ENCODE measurements around the gene GPER1. TPM values are rescaled to one million over a fixed set of nuclear protein-coding genes. Genes with fewer than 3 reads are reported as not detected.

GPER1 gene
- polyA plus RNA-seq, 1 donor, result 5.5 TPM

DNA sequence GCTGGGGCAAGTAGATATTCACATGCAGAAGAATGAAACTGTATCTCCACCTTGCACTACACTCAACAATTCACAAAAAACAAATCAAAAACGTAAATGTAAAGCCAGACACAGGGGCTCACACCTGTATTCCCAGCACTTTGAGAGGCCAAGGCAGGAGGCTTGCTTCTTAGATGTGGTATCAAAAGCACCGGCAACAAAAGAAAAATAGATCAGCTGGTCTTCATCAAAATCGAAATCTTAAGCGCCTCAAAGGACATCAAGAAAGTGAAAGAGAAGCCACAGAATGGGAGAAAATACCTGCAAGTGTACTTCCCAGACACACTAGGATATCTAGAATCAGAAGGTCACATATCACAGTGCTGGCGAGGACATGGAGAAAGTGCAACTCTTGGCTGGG lies 31.3 kb downstream of the GPER1 start:
- no peak for DNase-seq

DNA sequence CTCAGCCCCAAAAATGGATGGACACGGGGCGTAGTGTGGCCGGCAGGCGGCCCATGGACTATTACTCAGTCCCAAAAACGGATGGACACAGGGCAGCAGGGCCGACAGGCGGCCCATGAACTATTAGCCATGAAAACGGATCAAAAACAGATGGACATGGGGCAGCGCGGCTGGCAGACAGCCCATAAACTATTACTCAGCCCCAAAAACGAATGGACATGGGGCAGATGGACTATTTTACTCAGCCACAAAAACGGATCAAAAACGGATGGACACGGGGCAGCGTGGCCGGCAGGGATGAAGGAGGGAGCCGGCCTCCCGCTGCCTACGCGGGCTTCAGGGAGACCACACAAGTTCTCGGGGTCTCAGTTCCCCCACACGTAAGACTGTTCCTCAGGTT lies 32.9 kb downstream of the GPER1 start:
- no peak for DNase-seq

DNA sequence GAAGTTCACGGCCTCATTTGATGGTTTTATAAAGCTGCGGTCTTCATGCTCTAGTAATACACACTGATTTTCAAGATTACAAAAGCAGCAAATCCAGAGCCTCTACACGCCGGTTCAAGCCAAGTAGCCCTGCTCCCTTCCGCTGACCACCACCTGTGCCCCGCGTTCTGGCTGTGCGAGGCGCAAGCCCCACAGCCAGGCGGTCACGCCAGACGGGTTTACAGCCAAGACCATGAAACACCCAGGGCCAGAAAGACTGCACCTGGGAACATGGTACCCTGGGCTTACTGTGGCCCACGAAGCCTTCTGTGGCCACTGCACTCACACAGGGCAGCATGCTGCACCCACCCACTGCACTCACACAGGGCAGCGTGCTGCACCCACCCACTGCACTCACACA lies 33.6 kb downstream of the GPER1 start:
- no peak for DNase-seq

DNA sequence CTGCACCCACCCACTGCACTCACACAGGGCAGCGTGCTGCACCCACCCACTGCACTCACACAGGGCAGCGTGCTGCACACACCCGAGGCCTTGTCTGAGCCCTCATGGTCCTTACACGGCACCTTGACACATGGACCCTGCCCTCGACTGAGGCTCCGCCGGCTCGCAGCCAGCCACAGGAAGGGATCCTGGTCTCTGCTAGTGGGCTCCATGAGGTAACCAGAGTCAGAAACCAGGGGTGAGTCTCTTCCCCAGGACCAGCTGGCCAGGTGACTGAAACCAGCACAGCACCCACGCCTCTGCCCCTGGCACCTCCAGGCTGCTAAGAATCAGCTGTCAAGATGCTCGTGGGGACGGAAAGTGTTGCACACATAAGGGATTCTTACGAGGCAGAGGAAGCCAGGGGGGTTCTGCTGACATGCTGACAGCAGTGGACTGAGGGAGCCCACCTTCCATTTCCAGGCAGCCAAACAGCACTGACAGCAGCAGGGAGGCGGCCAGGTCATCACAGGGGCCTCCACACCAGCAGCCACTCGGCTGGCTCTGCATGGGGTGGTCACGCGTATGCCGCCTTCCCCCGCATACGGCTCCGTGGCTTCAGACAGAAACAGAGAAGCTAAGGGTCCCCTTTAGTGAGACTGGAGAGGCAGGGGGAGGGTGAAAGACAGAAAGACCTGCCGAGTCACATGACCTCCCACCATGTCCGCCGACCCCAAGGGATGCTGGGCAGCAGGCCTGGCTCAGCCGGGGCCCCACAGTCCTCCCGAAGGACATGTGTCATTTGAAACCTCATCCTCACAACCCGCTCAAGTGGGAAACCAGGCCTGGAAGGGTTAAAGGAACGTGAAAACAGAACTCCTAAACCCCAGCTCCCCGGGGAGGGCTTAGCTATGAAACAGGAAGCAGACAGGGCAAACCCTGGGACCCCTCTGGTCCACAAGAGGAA lies 34.2 kb downstream of the GPER1 start:
- DNase-seq, result no peak

DNA sequence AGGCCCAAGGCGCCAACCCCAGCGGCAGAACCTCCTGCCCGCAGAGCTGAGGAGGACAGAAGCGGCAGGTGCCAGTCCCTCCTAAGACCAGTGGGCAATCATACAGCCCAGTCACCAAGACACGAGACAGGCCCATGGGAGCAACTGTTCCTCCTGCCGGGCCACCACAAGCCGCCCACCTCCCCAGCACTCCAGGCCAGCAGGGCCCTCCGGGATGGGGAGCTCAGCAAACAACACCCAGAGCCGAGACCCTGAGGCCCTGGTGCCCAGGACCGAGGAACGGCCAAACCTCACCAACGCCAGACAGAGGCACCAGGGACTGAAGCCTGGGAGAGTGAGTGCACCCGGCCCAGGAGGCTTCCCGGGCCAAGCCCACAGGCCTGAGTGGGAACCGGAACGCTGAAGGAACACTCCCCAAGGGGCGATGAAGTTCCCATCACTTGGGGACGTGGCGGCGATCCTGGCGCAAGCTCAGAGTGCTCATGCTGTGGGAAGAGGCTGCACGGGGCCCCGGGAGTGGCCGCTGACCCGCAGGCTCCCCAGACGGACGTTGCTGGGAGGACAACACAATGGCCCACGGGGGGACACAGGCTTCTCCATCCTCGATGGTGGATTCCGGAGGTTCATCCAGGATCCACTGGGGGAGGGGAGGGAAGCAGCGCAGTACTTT lies 35.1 kb downstream of the GPER1 start:
- no peak for DNase-seq

DNA sequence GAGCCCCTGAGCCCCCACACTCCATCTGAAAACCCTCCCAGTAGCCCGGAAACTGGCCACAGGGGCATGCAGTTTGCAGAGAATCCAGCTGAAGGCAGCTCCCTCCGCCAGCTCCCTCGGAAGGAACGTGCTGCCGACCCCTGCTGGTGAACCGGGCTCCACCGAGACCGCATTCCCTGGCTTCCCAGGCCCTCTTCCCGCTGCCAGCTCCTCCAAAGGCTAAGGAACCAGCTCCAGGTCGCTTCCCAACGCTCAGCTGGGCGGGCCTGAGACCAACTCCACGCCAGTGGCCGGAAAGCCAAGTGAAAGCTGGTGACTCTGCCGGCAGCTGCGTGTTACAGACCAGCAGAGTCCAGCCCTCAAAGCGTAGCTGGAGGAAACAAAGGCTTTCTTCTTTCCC lies 35.8 kb downstream of the GPER1 start:
- DNase-seq, result peak; percentile 65

DNA sequence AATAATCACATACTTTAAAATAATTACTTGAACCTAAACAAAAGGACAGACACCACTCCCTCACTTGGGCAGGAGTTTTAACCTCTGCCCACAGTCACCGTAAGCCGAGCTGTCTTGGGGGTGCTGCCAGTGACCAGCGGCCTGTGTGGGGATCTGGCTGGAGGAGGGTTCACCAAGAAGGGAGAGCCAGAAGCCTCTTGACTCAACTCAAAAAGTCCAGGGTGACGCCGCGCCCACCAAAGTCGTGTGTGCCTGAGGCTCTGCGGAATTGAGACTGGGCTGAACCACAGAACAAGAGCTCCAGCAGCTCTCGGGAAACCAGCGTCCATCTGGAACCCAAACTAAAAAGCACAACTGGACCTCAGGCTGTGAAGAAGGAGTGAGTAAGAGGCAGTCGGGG lies 36.3 kb downstream of the GPER1 start:
- DNase-seq, result no peak

DNA sequence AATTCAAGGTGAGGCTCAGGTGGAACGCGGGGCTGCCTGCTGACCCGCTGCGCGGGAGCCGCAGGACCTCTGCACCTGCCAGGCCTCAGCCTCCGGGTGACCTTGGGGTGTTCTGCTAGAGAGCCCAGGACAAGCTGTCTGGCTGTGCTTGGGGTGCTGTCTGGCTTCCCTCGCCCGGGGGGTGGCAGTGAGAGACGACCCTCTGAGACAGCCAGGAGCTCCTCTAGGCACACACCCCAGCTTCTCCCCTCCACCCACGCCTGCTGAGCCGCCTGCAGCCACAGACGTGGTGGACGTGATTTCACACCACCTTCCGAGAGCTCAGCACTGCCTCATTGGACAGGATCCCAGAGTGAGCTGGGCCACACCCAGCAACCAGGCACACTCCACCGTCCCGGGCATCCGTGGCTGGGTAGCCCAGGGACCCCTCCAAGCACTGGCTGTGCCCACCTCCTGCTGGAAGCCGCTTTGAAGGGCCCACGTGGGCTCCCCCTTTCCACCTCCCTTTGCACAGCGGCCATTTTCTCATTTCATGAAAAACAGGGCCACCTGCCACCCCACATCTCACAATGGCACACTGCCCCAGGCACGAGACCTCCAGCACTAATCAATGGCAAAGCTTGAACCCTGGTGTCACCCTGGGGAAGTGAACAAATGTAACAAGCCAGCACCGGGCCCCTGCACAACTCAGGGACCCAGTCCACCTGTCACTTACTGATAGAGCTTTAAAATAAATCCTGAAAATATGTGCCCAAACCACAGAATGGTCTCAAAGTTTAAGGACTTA lies 37.1 kb downstream of the GPER1 start:
- DNase-seq, result no peak

DNA sequence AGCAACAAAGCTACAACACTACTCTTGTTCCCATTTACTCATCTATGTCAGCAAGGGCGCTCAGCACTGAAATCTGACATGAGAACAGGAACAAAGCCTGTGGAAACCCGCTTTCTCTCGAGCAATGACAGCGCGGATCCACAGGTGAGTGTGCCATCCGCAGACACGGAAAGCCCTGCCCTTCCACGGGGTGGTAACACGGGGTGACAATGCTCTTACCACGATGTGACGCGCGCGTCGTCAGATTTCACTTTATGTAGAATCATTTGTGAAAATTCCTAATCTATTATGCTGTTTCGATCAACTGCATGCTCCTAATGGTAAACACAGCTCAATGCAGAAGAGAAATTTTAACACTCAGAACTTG lies 37.7 kb downstream of the GPER1 start:
- no peak for DNase-seq

DNA sequence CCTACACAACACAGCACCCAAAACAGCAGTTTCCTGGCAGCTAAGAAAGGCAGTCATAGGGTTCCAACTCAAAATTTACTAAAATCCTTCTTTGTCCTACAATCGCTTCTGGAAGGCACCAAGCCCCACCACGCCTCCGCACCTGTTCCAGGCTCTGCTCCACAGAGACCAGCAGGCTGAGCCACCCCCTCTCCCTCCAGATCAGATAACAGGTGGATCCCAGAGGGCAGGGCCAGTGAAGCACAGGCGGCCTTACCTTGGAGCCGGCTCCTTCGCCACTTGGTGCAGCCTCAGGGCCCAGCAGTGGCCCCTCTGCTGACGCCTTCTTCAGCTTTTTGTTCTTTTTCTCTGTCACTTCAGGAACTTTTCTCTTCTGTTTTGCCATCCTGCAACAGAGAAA lies 39.1 kb downstream of the GPER1 start:
- DNase-seq, result no peak

DNA sequence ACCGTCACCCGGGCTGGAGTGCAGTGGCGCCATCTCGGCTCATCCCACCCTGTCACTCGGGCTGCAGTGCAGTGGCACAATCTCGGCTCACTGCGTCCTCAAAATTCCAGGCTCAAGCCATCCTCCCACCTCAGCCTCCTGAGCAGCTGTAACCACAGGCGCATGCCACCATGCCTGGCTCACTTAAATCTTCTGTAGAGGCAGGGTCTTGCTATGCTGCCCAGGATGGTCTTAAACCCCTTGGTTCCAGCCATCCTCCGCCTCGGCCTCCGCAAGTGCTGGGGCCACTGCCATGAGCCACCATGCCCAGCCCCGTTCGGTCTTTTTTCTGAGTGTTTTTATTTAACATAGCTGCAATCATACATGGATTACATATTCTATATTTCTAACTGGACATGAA lies 41.5 kb downstream of the GPER1 start:
- no peak for DNase-seq

DNA sequence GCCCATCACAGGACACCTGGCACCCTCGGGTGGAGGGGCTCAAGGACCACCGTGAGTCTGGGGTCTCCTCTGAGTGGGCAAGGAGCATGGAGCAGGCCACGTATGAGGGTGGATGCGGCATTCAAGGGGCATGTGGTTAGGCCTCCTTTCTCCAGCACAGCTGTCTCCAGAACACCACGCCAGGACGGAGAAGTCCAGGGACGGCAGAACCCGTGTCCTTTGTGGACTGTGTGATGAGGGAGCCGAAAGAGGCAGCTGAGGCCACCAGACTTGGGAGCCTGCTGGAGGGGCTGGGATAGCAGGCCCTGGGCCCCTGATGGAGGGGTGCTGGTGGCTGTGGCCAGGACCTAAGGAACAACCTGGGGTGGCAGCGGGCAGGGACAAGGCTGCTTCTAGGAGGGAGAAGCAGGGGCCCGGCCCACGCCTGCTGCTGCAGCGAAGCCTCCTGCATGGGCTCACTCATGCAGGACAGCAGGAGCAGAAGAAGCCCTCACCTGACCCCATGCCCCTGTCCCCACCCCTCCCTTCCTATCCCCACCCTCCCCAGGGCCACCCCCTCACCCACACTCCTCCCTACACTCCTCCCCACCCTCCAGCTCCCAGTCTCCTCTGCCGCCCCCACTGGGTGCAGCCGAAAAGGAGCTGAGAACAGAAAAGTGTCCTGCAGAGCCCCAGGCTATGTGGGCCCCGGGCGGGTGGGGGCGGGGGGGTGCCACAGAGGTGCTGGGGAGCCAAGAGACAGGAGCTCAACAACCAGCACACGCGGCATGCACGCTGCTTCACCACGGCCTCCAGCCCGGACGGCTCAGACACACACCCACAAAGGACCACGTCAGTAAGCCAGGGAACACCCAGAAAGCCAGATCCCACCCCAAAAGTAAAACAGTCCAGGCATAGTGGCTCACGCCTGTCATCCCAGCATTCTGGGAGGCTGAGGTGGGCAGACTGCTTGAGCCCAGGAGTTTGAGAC lies 42.4 kb downstream of the GPER1 start:
- no peak for DNase-seq

DNA sequence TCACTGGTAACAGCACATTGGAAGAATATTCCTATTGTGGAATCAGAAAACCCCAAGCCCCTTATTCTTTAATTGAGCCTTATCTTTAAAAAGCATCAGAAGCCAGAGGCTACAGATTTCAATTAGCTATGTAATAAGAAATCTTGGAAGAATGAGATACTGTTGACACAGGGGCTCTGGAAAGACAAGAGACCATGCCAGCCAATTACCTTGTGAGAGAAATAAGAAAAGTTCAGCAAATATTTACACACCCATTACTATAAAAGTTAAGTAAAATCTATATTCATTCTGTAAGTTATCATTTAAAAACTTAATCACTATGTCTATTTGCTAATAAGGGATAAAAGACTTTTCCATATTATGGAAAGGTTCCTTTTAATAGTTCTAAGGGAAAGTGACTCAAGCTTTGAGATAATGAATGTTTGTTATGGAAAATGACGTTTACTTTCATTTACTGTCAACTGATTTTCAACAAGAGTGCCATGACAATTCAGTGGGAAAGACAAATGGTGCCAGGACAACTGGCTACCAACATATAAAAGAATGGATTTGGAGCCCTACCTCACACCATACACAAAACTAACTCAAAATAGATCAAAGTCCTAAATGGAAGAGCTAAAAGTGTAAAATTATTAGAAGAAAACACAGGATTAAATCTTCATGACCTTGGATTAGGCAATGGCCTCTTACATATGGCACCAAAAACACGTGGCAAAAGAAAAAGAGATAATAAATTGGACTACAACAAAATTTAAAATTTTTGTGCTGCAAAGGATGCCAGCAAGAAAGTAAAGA lies 43.8 kb downstream of the GPER1 start:
- DNase-seq, result no peak

DNA sequence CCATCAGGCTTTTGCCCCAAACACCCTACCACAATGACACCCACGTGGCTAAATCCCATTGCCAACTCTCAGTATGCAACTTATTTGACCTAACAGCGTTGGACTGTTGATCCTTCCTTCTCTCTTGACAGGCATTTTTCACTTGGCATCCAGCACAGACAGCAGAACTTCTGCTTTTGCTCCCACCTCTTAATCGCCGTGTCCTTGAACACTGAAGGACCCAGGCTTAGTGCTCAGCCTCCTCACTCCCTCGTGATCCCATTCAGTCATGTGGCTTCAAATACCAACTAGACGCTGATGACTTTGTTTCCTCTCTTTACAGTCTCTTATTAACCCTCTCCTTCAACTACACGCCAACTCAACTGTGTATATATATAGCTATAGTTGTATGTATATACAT lies 47.0 kb downstream of the GPER1 start:
- no peak for DNase-seq

DNA sequence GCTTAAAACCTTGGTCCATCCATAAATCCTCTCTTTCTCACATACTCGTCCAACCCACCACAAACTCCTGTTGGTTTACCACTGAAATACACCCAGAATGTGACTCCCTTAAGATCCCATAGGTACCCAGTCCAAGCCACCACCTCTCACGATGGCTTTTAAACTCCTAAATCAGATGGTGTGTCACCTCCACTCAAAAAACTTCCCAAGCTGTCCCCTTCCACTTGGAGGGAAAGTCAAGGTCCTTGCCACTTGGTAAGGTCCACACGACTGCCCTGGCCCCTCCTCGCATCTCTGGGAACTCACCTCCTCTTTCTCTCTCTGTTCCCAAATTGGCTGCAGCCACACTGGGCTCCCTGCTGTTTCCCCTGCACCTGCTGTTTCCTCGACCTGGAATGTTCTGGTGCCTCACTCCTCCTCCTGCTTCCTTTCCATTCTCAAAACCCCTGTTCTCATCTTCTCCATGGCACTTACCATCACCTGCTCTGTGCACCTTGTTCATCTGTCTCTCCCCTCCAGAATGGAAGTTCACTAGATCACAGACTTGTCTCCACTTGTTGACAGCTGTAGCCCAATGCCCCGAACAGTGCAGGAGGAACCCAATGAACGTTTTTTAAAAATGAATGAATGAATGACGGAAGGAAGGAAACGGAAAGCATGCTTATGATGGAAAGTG lies 49.1 kb downstream of the GPER1 start:
- DNase-seq, result no peak

DNA sequence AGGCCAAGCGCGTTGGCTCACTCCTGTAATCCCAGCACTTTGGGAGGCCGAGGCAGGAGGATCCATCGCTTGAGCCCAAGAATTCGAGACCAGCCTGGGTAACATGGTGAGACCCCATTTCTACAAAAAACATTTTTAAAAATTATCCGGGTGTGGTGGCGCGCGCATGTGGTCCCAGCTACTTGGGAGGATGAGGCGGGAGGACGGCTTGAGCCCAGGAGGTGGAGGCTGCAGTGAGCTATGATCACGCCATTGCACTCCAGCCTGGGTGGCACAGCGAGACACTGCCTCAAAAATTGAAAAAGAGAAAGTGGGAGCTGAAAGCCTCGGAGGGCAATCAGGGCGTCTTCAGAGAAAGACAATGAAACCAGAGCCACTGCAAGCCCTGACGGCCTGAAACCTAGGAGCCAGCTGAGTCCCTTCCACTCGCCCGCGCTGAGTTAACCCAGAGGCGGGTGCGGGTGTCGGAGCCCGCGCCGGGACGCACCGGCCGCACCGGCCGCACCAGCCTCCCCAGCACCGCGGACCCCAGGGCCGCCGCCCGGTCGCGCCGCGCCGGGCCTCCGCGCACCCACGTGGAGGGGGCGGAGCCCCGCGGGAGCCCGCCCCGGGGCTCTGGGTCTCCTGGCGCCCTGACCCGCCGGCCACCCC lies 49.7 kb downstream of the GPER1 start:
- no peak for DNase-seq

DNA sequence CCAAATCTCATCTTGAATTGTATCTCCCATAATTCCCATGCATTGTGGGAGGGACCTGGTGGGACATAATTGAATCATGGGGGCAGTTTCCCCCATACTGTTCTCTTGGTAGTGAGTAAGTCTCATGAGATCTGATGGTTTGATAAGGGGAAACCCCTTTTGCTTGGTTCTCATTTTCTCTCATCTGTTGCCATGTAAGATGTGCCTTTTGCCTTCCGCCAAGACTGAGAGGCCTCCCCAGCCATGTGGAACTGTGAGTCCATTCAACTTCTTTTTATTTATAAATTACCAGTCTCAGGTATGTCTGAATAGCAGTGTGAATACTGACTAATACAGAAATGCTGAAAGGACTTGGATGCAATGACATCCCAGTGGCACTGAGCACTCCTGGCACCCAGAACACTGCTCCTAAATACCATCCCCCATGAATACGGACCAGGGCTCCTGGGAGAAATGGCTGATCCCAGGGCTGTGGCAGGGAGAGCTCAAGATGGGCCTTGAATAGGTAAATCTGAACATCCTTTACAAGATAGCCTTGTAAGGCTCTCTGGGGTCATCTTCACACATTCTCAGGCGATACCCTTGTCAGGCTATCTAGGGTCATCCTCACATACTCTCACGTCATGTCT lies 52.7 kb downstream of the GPER1 start:
- DNase-seq, result no peak

DNA sequence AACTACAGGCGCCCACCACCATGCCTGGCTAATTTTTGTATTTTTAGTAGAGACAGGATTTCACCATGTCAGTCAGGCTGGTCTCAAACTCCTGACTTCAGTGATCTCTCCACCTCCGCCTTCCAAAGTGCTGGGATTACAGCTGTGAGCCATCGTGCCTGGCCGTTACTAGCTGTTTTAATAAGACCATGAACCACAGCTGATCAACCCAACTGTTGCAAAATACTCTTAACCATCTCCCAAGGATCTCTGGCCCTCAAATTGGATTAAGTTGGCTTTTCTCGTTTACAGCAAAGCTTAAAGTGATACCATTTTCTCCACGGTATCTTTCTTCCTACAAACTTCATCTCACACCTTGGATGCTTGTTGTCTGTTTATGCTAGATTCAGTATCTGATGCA lies 53.7 kb downstream of the GPER1 start:
- DNase-seq, result no peak

DNA sequence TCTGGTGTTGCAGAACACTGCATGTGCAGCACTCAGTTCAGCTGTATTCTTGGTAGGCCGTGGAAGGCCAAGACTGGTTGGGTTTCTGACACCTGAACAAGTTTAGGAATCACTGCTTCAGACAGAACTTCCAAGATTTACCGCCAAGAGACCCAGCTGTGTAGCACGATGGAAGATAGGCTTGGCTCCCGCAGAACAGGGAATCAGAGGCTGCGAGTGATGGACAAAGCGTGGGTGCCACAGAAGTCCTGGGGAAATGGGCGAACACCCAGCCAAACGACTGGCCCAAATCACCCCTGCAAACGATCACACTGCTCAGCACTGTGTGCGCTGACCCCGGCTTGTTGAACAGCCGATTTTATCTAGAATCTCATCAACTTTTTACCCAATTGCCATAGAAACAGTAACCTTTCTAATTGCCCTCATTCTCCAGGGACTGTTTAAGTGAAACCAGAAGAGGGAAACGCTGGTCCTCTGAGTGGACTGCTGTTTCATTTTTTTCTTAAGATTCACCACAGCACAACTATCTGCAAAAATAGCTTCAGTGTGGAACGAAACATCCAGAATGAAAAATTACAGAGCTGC lies 54.2 kb downstream of the GPER1 start:
- no peak for DNase-seq
